ELR (cell line): ENCODE measurements around the gene MLEC.

ENCODE experiments used
- DNase-seq: peaks from one replicate; pipeline ENCODE4 v3.0.0-alpha.2; 2015; ENCODE audit warnings: low read depth

The MLEC gene

GRCh38 chr12:120741476-120742421 is 54.8 kb downstream of the MLEC start:
- no peak for DNase-seq

GRCh38 chr12:120744922-120745493 is 58.1 kb downstream of the MLEC start:
- DNase-seq: no peak

GRCh38 chr12:120748242-120748641 is 61.3 kb downstream of the MLEC start:
- DNase-seq: no peak

GRCh38 chr12:120749256-120749655 is 62.3 kb downstream of the MLEC start:
- DNase-seq: no peak

- no peak for DNase-seq
Observed at GRCh38 chr12:120750806-120751205, 63.9 kb downstream of the MLEC start.

GRCh38 chr12:120751389-120751788 is 64.4 kb downstream of the MLEC start:
- DNase-seq: no peak
